ENCODE results near the gene NCK2. TPM values are rescaled to one million over a fixed set of nuclear protein-coding genes. Genes with fewer than 3 reads are reported as not detected.

Gene NCK2
- total RNA-seq, 1 experiment from 2014 or later = 49.2 TPM

- H3K18ac ChIP-seq (ENCODE audit: insufficient read length, low read depth, low read length) = no peak overlapping the region
- no peak overlapping the region for H3K4ac ChIP-seq (ENCODE audit: low read depth, low read length)
- H3K4me1 ChIP-seq (ENCODE audit: insufficient read depth, low read length) = no peaks in the 10 kb centered on the region
- no peaks in the 10 kb centered on the region for H3K9me3 ChIP-seq (ENCODE audit: control insufficient read depth, low read depth, low read length)
- H2BK15ac ChIP-seq (ENCODE audit: low read depth, low read length) = no peak overlapping the region
- TF ChIP-seq, protein P1, sequence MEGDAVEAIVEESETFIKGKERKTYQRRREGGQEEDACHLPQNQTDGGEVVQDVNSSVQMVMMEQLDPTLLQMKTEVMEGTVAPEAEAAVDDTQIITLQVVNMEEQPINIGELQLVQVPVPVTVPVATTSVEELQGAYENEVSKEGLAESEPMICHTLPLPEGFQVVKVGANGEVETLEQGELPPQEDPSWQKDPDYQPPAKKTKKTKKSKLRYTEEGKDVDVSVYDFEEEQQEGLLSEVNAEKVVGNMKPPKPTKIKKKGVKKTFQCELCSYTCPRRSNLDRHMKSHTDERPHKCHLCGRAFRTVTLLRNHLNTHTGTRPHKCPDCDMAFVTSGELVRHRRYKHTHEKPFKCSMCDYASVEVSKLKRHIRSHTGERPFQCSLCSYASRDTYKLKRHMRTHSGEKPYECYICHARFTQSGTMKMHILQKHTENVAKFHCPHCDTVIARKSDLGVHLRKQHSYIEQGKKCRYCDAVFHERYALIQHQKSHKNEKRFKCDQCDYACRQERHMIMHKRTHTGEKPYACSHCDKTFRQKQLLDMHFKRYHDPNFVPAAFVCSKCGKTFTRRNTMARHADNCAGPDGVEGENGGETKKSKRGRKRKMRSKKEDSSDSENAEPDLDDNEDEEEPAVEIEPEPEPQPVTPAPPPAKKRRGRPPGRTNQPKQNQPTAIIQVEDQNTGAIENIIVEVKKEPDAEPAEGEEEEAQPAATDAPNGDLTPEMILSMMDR (conservative IDR thresholded peaks at IDR 0.05) = no peak
- no peak overlapping the region for H2BK120ac ChIP-seq (ENCODE audit: low read depth, low read length, poor library complexity, severe bottlenecking)
- WGBS (ENCODE audit: extremely low coverage, insufficient read length, low lambda C conversion rate) = no CpG with 5 or more reads among the region's 4 CpGs
- no peaks in the 10 kb centered on the region for H3K27me3 ChIP-seq (ENCODE audit: insufficient read depth, low read length)
- no peak overlapping the region for H4K91ac ChIP-seq (ENCODE audit: insufficient read length, low read depth, low read length)
- DNase-seq = no peak
- Mint-ChIP-seq H3K4me1 (peaks cover 8 to 11% of the 10 kb centered on the region in 2 experiments), H3K27ac (0 out of 7 replicates have a peak overlapping the region, but pooled peaks of 1 of the 3 experiments have one; percentile 4), H3K9me3 (no peaks in the 10 kb centered on the region; a peak in 1 of 5 replicates), H3K27me3 (ENCODE audit: low read depth) (peaks cover 6% of the 10 kb centered on the region), H3K36me3 (ENCODE audit: insufficient read depth in 1 of 3, low read depth in 3 of 3) (no peaks in the 10 kb centered on the region), H3K4me3 (no peak overlapping the region)
- H4K5ac ChIP-seq (ENCODE audit: insufficient read length, low read depth, low read length) = no peak overlapping the region
- no peak overlapping the region for H4K8ac ChIP-seq (replicated peaks; ENCODE audit: insufficient read length, low read depth, low read length)
- H2BK20ac ChIP-seq (ENCODE audit: low read depth, low read length, poor library complexity, severe bottlenecking) = no peak overlapping the region
- H2AK5ac ChIP-seq (ENCODE audit: insufficient read length, low read length) = no peak overlapping the region
- H3K14ac ChIP-seq (ENCODE audit: insufficient read depth, low read length) = no peak overlapping the region
- H3K9ac ChIP-seq (ENCODE audit: extremely low read depth, insufficient read length, low read length) = no peak overlapping the region
- no peak overlapping the region for H3T11ph ChIP-seq (ENCODE audit: low read length)
- no peak overlapping the region for H2BK5ac ChIP-seq (ENCODE audit: insufficient read length, low read length)
- H3K79me1 ChIP-seq (ENCODE audit: insufficient read depth, low read depth, low read length, poor library complexity, severe bottlenecking) = no peaks in the 10 kb centered on the region
- H4K20me1 ChIP-seq (ENCODE audit: control insufficient read depth, insufficient read depth, insufficient read length) = no peaks in the 10 kb centered on the region
- H3K4me2 ChIP-seq (ENCODE audit: insufficient read depth, insufficient read length, low read length) = no peak overlapping the region
- no peaks in the 10 kb centered on the region for H3K23me2 ChIP-seq (ENCODE audit: insufficient read length, low read depth, low read length, poor library complexity, severe bottlenecking)
- no peak overlapping the region for H2AFZ ChIP-seq (ENCODE audit: low read length)
- H3K27ac ChIP-seq (ENCODE audit: insufficient read length, low read depth, low read length) = no peak overlapping the region
- H2BK12ac ChIP-seq (ENCODE audit: insufficient read length, low read depth, low read length) = no peak overlapping the region
- H3K56ac ChIP-seq (ENCODE audit: insufficient read length, low read depth, low read length) = no peak overlapping the region
- H3K79me2 ChIP-seq (ENCODE audit: insufficient read depth, low read length) = no peaks in the 10 kb centered on the region
- H3K23ac ChIP-seq (ENCODE audit: insufficient read length, low read depth, low read length) = no peak overlapping the region
These were observed 164.5 kb downstream of the NCK2 start for GRCh38 chr2:105909215-105909614.
